GM19035 (cell line): ENCODE results near the gene SLC38A6.

ENCODE experiments used
- ATAC-seq: cut with Tn5 transposase; IDR thresholded peaks from one replicate; pipeline ENCODE4 v1.9.1; 2021; ENCODE audit not compliant: unreplicated experiment

SLC38A6 gene

GRCh38 chr14:60975551-60975950, 5.5 kb upstream of the SLC38A6 start:
- ATAC-seq: no peak

GRCh38 chr14:60977847-60978246, 3.2 kb upstream of the SLC38A6 start:
- no peak for ATAC-seq

- no peak for ATAC-seq
These were observed 799 bp downstream of the SLC38A6 start for GRCh38 chr14:60981633-60982455.

- ATAC-seq: no peak
These were observed 3.2 kb downstream of the SLC38A6 start for GRCh38 chr14:60984196-60984595.

GRCh38 chr14:60986500-60986899, 5.5 kb downstream of the SLC38A6 start:
- ATAC-seq: no peak

GRCh38 chr14:60989599-60989998, 8.6 kb downstream of the SLC38A6 start:
- no peak for ATAC-seq

GRCh38 chr14:60998617-60999016, 17.6 kb downstream of the SLC38A6 start:
- ATAC-seq: no peak

GRCh38 chr14:60999536-60999935, 18.5 kb downstream of the SLC38A6 start:
- ATAC-seq: no peak

GRCh38 chr14:61003571-61003970, 22.5 kb downstream of the SLC38A6 start:
- no peak for ATAC-seq

GRCh38 chr14:61019537-61019936, 38.5 kb downstream of the SLC38A6 start:
- ATAC-seq: no peak

- peak; percentile 72 for ATAC-seq
These were observed 44.5 kb downstream of the SLC38A6 start for GRCh38 chr14:61025251-61026223.

- no peak for ATAC-seq
These were observed 45.5 kb downstream of the SLC38A6 start for GRCh38 chr14:61026526-61026925.

- ATAC-seq: no peak
These were observed 50.0 kb downstream of the SLC38A6 start for GRCh38 chr14:61031026-61031425.

- ATAC-seq: no peak
These were observed 52.0 kb downstream of the SLC38A6 start for GRCh38 chr14:61033054-61033453.

GRCh38 chr14:61033855-61034254, 52.8 kb downstream of the SLC38A6 start:
- no peak for ATAC-seq

GRCh38 chr14:61034416-61035120, 53.5 kb downstream of the SLC38A6 start:
- ATAC-seq: peak; percentile 70

GRCh38 chr14:61037215-61037614, 56.2 kb downstream of the SLC38A6 start:
- no peak for ATAC-seq

- no peak for ATAC-seq
These were observed 60.7 kb downstream of the SLC38A6 start for GRCh38 chr14:61041704-61042103.

GRCh38 chr14:61042220-61042619, 61.2 kb downstream of the SLC38A6 start:
- ATAC-seq: no peak

GRCh38 chr14:61043506-61043905, 62.5 kb downstream of the SLC38A6 start:
- no peak for ATAC-seq

GRCh38 chr14:61047021-61047420, 66.0 kb downstream of the SLC38A6 start:
- ATAC-seq: no peak
